ENCODE data around the gene SPINT3.

SPINT3 gene

DNA sequence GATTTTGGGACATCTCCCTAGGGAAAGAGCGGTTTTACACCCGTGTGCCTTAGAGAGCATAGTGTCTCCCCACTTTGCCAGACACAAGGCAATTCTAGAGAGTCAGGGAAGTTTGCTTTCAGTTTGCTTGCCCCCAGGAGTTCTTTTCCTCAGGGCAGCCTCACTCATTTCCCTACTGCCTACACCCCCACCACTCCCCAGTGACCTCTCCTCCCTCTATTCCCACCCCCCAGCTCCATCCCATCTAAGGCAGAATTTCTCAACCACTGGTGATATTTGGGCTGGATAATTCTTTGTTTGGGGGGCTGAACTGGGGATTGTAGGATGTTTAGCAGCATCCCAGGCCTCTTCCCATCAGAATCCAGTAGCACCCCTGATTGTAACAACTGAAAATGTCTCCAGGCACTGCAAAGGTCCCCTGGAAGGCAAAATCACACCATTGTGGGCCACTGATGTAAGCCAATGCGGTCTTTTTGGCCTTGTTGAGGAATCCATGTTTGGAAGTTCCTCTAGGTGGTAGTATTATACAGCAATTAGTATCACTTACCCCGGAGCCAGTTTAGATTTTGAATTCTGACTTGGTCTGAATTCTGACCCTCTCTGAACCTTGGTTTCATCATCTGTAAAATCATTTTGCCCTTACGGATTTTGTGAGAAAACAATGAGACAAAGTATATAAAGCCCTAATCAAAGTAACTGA lies 30.5 kb upstream of the SPINT3 start:
- no peak for TF ChIP-seq GABPA (IDR thresholded peaks at IDR 0.05; ENCODE audit: low read depth)
- TF ChIP-seq SPI1 (IDR thresholded peaks at IDR 0.05; ENCODE audit: borderline replicate concordance, low read depth) = no peak
- TF ChIP-seq POLR2AphosphoS5 (IDR thresholded peaks at IDR 0.05; ENCODE audit: low read depth) = no peak
- TF ChIP-seq, protein P1, sequence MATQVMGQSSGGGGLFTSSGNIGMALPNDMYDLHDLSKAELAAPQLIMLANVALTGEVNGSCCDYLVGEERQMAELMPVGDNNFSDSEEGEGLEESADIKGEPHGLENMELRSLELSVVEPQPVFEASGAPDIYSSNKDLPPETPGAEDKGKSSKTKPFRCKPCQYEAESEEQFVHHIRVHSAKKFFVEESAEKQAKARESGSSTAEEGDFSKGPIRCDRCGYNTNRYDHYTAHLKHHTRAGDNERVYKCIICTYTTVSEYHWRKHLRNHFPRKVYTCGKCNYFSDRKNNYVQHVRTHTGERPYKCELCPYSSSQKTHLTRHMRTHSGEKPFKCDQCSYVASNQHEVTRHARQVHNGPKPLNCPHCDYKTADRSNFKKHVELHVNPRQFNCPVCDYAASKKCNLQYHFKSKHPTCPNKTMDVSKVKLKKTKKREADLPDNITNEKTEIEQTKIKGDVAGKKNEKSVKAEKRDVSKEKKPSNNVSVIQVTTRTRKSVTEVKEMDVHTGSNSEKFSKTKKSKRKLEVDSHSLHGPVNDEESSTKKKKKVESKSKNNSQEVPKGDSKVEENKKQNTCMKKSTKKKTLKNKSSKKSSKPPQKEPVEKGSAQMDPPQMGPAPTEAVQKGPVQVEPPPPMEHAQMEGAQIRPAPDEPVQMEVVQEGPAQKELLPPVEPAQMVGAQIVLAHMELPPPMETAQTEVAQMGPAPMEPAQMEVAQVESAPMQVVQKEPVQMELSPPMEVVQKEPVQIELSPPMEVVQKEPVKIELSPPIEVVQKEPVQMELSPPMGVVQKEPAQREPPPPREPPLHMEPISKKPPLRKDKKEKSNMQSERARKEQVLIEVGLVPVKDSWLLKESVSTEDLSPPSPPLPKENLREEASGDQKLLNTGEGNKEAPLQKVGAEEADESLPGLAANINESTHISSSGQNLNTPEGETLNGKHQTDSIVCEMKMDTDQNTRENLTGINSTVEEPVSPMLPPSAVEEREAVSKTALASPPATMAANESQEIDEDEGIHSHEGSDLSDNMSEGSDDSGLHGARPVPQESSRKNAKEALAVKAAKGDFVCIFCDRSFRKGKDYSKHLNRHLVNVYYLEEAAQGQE (IDR thresholded peaks at IDR 0.05; ENCODE audit: insufficient replicate concordance, low read depth) = no peak
- TF ChIP-seq, protein P2, sequence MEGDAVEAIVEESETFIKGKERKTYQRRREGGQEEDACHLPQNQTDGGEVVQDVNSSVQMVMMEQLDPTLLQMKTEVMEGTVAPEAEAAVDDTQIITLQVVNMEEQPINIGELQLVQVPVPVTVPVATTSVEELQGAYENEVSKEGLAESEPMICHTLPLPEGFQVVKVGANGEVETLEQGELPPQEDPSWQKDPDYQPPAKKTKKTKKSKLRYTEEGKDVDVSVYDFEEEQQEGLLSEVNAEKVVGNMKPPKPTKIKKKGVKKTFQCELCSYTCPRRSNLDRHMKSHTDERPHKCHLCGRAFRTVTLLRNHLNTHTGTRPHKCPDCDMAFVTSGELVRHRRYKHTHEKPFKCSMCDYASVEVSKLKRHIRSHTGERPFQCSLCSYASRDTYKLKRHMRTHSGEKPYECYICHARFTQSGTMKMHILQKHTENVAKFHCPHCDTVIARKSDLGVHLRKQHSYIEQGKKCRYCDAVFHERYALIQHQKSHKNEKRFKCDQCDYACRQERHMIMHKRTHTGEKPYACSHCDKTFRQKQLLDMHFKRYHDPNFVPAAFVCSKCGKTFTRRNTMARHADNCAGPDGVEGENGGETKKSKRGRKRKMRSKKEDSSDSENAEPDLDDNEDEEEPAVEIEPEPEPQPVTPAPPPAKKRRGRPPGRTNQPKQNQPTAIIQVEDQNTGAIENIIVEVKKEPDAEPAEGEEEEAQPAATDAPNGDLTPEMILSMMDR (IDR thresholded peaks at IDR 0.05; ENCODE audit: insufficient read depth, low read length) = no peak
- no peak for DNase-seq (ENCODE audit: low read depth in 1 of 2, low spot score in 1 of 2)
- no peak overlapping the region for H3K27ac ChIP-seq (replicated peaks)

DNA sequence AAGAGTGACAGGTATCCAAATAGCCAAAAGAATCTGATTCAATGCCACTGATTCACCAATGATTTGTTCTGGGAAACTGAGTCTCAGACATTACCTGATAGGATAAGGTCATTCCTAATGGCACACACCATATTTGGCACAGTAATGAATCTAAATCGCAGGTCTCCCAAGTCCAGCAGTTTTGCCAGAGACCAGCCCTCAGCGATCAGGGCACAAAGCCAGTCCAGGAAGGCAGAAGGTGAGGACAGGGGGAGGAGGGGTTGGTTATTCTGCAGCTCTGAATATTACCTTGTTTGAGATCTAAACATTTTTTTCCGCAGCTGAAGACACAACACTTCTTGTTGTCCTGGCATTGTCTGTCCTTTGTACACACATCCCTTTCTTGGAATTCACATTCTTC lies 29.9 kb upstream of the SPINT3 start:
- DNase-seq (ENCODE audit: low read depth in 1 of 2, low spot score in 1 of 2) = no peak
- H3K27ac ChIP-seq (replicated peaks) = no peak overlapping the region
- TF ChIP-seq POLR2AphosphoS5 (IDR thresholded peaks at IDR 0.05; ENCODE audit: low read depth) = no peak
- no peak for TF ChIP-seq SPI1 (IDR thresholded peaks at IDR 0.05; ENCODE audit: borderline replicate concordance, low read depth)
- TF ChIP-seq, protein P2 (IDR thresholded peaks at IDR 0.05; ENCODE audit: insufficient read depth, low read length) = no peak
- no peak for TF ChIP-seq GABPA (IDR thresholded peaks at IDR 0.05; ENCODE audit: low read depth)
- TF ChIP-seq, protein P1 (IDR thresholded peaks at IDR 0.05; ENCODE audit: insufficient replicate concordance, low read depth) = no peak
- H3K4me3 ChIP-seq (replicated peaks; ENCODE audit: insufficient read depth, low read length) = no peak overlapping the region
- H3K27me3 ChIP-seq (ENCODE audit: insufficient read depth, poor library complexity, severe bottlenecking) = peaks cover 5% of the 10 kb centered on the region

More for the DNA sequence above, 30.5 kb upstream of the SPINT3 start:
- H3K27me3 ChIP-seq (ENCODE audit: insufficient read depth, poor library complexity, severe bottlenecking) = peaks cover 5% of the 10 kb centered on the region
- H3K4me3 ChIP-seq (replicated peaks; ENCODE audit: insufficient read depth, low read length) = no peak overlapping the region

DNA sequence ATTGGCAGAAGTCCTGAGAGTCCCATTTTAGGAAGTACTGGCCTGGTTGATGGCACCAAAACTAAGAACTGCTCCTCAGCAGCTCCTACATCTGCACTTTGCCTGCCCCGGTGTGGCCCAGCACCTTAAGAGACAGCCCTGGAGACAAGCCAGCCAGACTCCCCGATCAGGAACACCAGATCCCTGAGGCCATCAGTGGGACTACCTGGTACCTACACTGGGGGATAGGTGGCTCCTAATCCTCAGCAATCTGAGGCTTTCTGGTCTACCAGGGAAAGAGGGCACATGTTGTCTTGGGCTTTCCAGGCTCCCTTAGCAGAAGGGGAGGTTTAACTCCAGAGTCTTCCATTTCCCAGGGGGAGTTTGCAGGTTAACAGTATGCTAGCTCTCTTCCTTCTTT lies 24.0 kb upstream of the SPINT3 start, which contains the start of gene WFDC6:
TSS of gene WFDC6 (minus strand) at position 101 of the 400 bp plus-strand sequence. CDS start at position 26, 75 bp downstream.
- Histone ChIP-seq H3K27ac (replicated peaks) (no peak within 1 kb of the TSS), H3K27me3 (ENCODE audit: insufficient read depth, poor library complexity, severe bottlenecking) (peaks cover 9% of the 10 kb centered on the region), H3K4me3 (replicated peaks; ENCODE audit: insufficient read depth, low read length) (no peak within 1 kb of the TSS)
- DNase-seq (ENCODE audit: low read depth in 1 of 2, low spot score in 1 of 2) = no peak
- TF ChIP-seq, protein P1 (IDR thresholded peaks at IDR 0.05; ENCODE audit: insufficient replicate concordance, low read depth) = no peak
- TF ChIP-seq GABPA (IDR thresholded peaks at IDR 0.05; ENCODE audit: low read depth) (no peak), SPI1 (IDR thresholded peaks at IDR 0.05; ENCODE audit: borderline replicate concordance, low read depth) (no peak), POLR2AphosphoS5 (IDR thresholded peaks at IDR 0.05; ENCODE audit: low read depth) (no peak)
- TF ChIP-seq, protein P2 (IDR thresholded peaks at IDR 0.05; ENCODE audit: insufficient read depth, low read length) = no peak
